HepG2 (cell line): ENCODE measurements around the gene GATB. TPM values are rescaled to one million over a fixed set of nuclear protein-coding genes. Genes with fewer than 3 reads are reported as not detected.
A peak's percentile ranks its signal among the peaks of the same experiment; 100 is the strongest.

ENCODE experiments used
- ARID4A ChIP-seq: sonication (generic); formaldehyde crosslinking; IDR thresholded peaks from 2 replicates; pipeline ENCODE4 v1.5.0; 2020; ENCODE audit warnings: mild to moderate bottlenecking, missing genetic modification reagents, borderline replicate concordance
- GMEB1 ChIP-seq: sonication (generic); formaldehyde crosslinking; IDR thresholded peaks from 2 replicates; pipeline ENCODE4 v1.5.1; 2020; ENCODE audit warnings: missing genetic modification reagents, mild to moderate bottlenecking, borderline replicate concordance
- HNRNPL ChIP-seq: fragments of 200-400 bp; formaldehyde crosslinking; IDR thresholded peaks from 2 replicates; pipeline ENCODE4 v1.6.1; 2017; ENCODE audit warnings: mild to moderate bottlenecking, low read depth, low read length
- MAF1 ChIP-seq: sonication (generic); formaldehyde crosslinking; IDR thresholded peaks from 2 replicates; pipeline ENCODE4 v1.5.0; 2020; ENCODE audit warnings: missing genetic modification reagents, borderline replicate concordance
- MTF2 ChIP-seq: sonication (generic); formaldehyde crosslinking; IDR thresholded peaks from 2 replicates; pipeline ENCODE4 v1.5.0; 2020; ENCODE audit warnings: missing genetic modification reagents, borderline replicate concordance
- SP4 ChIP-seq: sonication (generic); formaldehyde crosslinking; IDR thresholded peaks from 2 replicates; pipeline ENCODE4 v1.8.1; 2023; ENCODE audit warnings: mild to moderate bottlenecking, missing genetic modification reagents
- ZBTB44 ChIP-seq: sonication (generic); formaldehyde crosslinking; IDR thresholded peaks from 2 replicates; pipeline ENCODE4 v1.4.0; 2020; ENCODE audit warnings: missing genetic modification reagents
- ZBTB49 ChIP-seq: sonication (generic); formaldehyde crosslinking; IDR thresholded peaks from 2 replicates; pipeline ENCODE4 v1.4.0; 2020; ENCODE audit warnings: missing genetic modification reagents, borderline replicate concordance
- ZNF441 ChIP-seq: sonication (generic); formaldehyde crosslinking; IDR thresholded peaks from 2 replicates; pipeline ENCODE4 v1.7.0; 2021; ENCODE audit warnings: missing genetic modification reagents, borderline replicate concordance
- ZNF556 ChIP-seq: sonication (generic); formaldehyde crosslinking; IDR thresholded peaks from 2 replicates; pipeline ENCODE4 v1.4.0; 2020; ENCODE audit warnings: mild to moderate bottlenecking, missing genetic modification reagents, borderline replicate concordance
- ZNF567 ChIP-seq: sonication (generic); formaldehyde crosslinking; IDR thresholded peaks from 2 replicates; pipeline ENCODE4 v1.8.1; 2023; ENCODE audit warnings: mild to moderate bottlenecking, missing genetic modification reagents, borderline replicate concordance
- ZNF580 ChIP-seq: IDR thresholded peaks from 2 replicates; pipeline ENCODE4 v1.6.1; 2016; ENCODE audit warnings: low read depth, borderline replicate concordance
- ZNF800 ChIP-seq: sonication (generic); formaldehyde crosslinking; IDR thresholded peaks from 2 replicates; pipeline ENCODE4 v1.4.0; 2020; ENCODE audit warnings: missing genetic modification reagents
- ZNF879 ChIP-seq: sonication (generic); formaldehyde crosslinking; IDR thresholded peaks from 2 replicates; pipeline ENCODE4 v1.8.1; 2023; ENCODE audit warnings: missing genetic modification reagents
- polyA plus RNA-seq, 8 experiments: library from polyadenylated mRNA; depleted of rRNA in 3 of 8; stranded (reverse) in 7 of 8; unstranded in 1 of 8; fragments of >200 nt; fragmentation: Illumina TruSeq in 4 of 8; extraction: Trizol in 4 of 8; gene quantifications; 2 replicates each; pipeline versions ENCODE4 v1.2.1 to v1.2.3, GENCODE V29; 2011 to 2016; ENCODE audit warnings: low read depth in 4 of 8, missing spikeins in 1 of 8, mixed read lengths in 1 of 8; ENCODE audit not compliant: insufficient read depth in 1 of 8
- total RNA-seq, 5 experiments: library from RNA; depleted of rRNA; stranded (reverse); fragments of >200 nt; fragmentation: Illumina TruSeq; extraction: Trizol; gene quantifications; 2 replicates each; pipeline ENCODE4 v1.2.3, GENCODE V29; 2016; ENCODE audit warnings: low read depth in 1 of 5

GATB gene
- total and polyA plus RNA-seq, 2 of the 13 experiments (the other 11 are each of a cell fraction or from before 2014, with no cell fraction given): 32.3 to 32.4 TPM

GRCh38 chr4:151760712-151761661, at the start of gene GATB (continued):
- TF ChIP-seq ZNF441 (CRISPR knock-in tag): no peak
- peak; percentile 66 for TF ChIP-seq SP4 (CRISPR knock-in tag)
- TF ChIP-seq HNRNPL: no peak
- no peak for TF ChIP-seq ZNF879
- no peak for TF ChIP-seq ZBTB44 (CRISPR knock-in tag)
- TF ChIP-seq ZBTB49 (CRISPR knock-in tag): no peak
- no peak for TF ChIP-seq ZNF800 (CRISPR knock-in tag)
- TF ChIP-seq MAF1 (CRISPR knock-in tag): no peak
- TF ChIP-seq MTF2 (CRISPR knock-in tag): no peak
- TF ChIP-seq ZNF567 (CRISPR knock-in tag): no peak
- TF ChIP-seq GMEB1 (CRISPR knock-in tag): peak; percentile 54; the same call in 1 of the 2 replicates
- no peak for TF ChIP-seq ZNF556
- peak; percentile 85 for TF ChIP-seq ARID4A
- peak; percentile 73; the same call in 1 of the 2 replicates for TF ChIP-seq ZNF580 (CRISPR knock-in tag)
